ENCODE results near the gene GPR155.

Gene GPR155

DNA sequence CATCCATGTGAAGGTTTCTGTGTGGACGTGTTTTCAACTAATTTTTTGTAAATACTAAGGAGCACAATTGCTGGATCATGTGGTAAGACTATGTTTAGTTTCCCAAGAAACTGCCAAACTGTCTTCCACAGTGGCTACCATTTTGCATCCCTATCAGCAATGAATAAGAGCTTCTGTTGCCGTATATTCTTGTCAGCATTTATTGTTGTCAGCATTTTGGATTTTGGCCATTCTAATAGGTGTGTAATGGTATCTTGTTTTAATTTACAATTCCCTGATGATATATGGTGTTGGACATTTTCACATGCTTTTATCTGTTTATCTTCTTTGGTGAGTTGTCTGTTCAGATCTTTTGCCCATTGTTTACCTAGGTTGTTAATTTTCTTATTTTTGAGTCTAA lies 56.8 kb downstream of the GPR155 start:
- TF ChIP-seq, protein P1, sequence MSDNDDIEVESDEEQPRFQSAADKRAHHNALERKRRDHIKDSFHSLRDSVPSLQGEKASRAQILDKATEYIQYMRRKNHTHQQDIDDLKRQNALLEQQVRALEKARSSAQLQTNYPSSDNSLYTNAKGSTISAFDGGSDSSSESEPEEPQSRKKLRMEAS (IDR thresholded peaks at IDR 0.05) = no peak

DNA sequence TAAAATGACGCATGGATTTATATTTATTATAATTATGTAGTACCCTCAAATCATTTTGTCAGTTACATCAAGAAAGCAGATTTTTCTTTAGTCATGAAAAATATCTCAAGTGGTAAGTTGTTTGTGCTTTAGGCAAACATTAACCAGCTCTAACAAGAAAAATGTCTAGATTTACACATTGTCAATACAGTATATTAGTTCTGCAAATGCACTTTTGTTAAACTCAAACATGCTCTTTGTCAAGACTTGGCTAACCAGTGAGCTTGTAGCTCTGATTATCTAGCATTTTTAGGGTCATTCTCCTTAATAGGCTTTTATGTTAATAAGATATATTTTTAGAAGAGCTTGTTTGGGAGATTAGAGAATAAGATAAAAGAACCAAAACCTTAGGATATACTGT lies 58.6 kb downstream of the GPR155 start:
- TF ChIP-seq ZBTB7A (IDR thresholded peaks at IDR 0.05; ENCODE audit: low read depth) = no peak
- no peak for TF ChIP-seq YY1 (IDR thresholded peaks at IDR 0.05; ENCODE audit: low read depth)
- TF ChIP-seq CEBPB (IDR thresholded peaks at IDR 0.05) = no peak
- TF ChIP-seq TEAD4 (IDR thresholded peaks at IDR 0.05) = no peak
- no peak for TF ChIP-seq FOXM1 (IDR thresholded peaks at IDR 0.05; ENCODE audit: borderline replicate concordance, low read depth)
- TF ChIP-seq TCF12 (IDR thresholded peaks at IDR 0.05; ENCODE audit: low read depth) = no peak
- TF ChIP-seq, protein P1 (IDR thresholded peaks at IDR 0.05) = no peak
- no peak for TF ChIP-seq RAD21 (IDR thresholded peaks at IDR 0.05; ENCODE audit: low read depth)
- TF ChIP-seq, protein P2, sequence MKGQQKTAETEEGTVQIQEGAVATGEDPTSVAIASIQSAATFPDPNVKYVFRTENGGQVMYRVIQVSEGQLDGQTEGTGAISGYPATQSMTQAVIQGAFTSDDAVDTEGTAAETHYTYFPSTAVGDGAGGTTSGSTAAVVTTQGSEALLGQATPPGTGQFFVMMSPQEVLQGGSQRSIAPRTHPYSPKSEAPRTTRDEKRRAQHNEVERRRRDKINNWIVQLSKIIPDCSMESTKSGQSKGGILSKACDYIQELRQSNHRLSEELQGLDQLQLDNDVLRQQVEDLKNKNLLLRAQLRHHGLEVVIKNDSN (IDR thresholded peaks at IDR 0.05) = no peak
- TF ChIP-seq TAF1 (IDR thresholded peaks at IDR 0.05; ENCODE audit: low read depth) = no peak
- TF ChIP-seq EGR1 (IDR thresholded peaks at IDR 0.05) = no peak
- TF ChIP-seq, protein P3, sequence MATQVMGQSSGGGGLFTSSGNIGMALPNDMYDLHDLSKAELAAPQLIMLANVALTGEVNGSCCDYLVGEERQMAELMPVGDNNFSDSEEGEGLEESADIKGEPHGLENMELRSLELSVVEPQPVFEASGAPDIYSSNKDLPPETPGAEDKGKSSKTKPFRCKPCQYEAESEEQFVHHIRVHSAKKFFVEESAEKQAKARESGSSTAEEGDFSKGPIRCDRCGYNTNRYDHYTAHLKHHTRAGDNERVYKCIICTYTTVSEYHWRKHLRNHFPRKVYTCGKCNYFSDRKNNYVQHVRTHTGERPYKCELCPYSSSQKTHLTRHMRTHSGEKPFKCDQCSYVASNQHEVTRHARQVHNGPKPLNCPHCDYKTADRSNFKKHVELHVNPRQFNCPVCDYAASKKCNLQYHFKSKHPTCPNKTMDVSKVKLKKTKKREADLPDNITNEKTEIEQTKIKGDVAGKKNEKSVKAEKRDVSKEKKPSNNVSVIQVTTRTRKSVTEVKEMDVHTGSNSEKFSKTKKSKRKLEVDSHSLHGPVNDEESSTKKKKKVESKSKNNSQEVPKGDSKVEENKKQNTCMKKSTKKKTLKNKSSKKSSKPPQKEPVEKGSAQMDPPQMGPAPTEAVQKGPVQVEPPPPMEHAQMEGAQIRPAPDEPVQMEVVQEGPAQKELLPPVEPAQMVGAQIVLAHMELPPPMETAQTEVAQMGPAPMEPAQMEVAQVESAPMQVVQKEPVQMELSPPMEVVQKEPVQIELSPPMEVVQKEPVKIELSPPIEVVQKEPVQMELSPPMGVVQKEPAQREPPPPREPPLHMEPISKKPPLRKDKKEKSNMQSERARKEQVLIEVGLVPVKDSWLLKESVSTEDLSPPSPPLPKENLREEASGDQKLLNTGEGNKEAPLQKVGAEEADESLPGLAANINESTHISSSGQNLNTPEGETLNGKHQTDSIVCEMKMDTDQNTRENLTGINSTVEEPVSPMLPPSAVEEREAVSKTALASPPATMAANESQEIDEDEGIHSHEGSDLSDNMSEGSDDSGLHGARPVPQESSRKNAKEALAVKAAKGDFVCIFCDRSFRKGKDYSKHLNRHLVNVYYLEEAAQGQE (IDR thresholded peaks at IDR 0.05; ENCODE audit: low read depth) = no peak
- TF ChIP-seq EP300 (IDR thresholded peaks at IDR 0.05; ENCODE audit: borderline replicate concordance) = no peak
- no peak for TF ChIP-seq CREB1 (IDR thresholded peaks at IDR 0.05; ENCODE audit: low read depth)
- TF ChIP-seq NFIC (IDR thresholded peaks at IDR 0.05) = no peak

DNA sequence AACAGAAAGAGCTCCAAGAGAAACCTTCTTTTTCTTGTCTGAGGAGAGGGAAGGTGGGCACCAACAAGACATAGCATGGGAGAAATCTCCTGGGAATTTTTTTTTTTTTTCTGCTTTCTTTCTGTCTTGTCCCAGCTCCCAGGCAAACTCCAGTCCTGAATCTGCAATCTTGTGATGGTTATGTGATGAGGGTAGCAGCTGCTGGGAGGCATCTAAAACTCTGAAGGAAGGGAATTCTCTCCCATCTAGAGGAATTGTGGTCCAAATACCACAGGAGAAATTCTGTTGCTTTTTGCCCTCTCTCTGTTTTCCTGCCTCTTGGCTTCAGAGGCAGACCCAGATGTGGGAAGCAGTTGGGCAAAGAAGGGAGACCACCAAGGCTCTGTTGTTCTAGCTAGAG lies 74.6 kb downstream of the GPR155 start:
- no peak for TF ChIP-seq EGR1 (IDR thresholded peaks at IDR 0.05)
- TF ChIP-seq, protein P2 (IDR thresholded peaks at IDR 0.05) = no peak

DNA sequence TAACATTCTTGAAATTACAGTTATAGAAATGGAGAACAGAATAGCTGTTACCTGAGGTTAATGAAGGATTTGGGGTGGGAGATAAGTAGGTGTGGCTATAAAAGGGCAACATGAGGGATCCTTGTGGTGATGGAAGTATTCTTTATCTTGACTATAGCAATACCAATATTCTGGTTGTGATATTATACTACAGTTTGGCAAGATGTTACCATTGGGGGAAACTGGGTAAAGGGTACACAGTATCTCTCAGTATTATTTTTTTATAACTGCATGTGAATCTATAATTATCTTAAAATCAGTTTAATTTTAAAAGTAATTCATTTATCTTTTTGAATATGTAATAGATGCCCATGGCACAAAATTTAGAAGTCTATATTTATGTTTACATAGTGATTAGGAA lies 83.2 kb downstream of the GPR155 start:
- TF ChIP-seq ZBTB7A (IDR thresholded peaks at IDR 0.05; ENCODE audit: low read depth) = no peak
- TF ChIP-seq NFIC (IDR thresholded peaks at IDR 0.05) = no peak

DNA sequence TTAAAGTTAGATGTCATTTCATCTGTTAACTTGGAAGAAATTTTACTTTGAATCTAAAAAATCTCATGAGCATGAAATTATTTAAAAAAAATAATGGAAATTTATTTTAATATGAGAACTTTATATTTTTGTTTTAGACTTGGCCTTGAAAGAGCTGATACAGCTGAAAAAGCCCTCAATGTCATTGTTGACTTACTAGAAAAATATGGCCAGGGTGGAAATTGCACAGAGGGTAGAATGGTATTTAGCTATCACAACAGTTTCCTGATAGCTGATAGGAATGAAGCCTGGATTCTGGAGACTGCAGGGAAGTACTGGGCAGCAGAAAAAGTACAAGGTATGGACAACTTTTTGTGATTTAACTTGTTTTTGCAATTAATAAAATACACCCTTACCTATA lies 86.0 kb downstream of the GPR155 start:
- TF ChIP-seq CEBPB (IDR thresholded peaks at IDR 0.05) (no peak), TEAD4 (IDR thresholded peaks at IDR 0.05) (no peak), CREB1 (IDR thresholded peaks at IDR 0.05; ENCODE audit: low read depth) (no peak), EP300 (IDR thresholded peaks at IDR 0.05; ENCODE audit: borderline replicate concordance) (no peak), TAF1 (IDR thresholded peaks at IDR 0.05; ENCODE audit: low read depth) (no peak), NFIC (IDR thresholded peaks at IDR 0.05) (no peak), TCF12 (IDR thresholded peaks at IDR 0.05; ENCODE audit: low read depth) (no peak), YY1 (IDR thresholded peaks at IDR 0.05; ENCODE audit: low read depth) (no peak), ZBTB7A (IDR thresholded peaks at IDR 0.05; ENCODE audit: low read depth) (no peak), FOXM1 (IDR thresholded peaks at IDR 0.05; ENCODE audit: borderline replicate concordance, low read depth) (no peak), RAD21 (IDR thresholded peaks at IDR 0.05; ENCODE audit: low read depth) (no peak), EGR1 (IDR thresholded peaks at IDR 0.05) (no peak)
- TF ChIP-seq, protein P3 (IDR thresholded peaks at IDR 0.05; ENCODE audit: low read depth) = no peak
- TF ChIP-seq, protein P2 (IDR thresholded peaks at IDR 0.05) = no peak
- TF ChIP-seq, protein P1 (IDR thresholded peaks at IDR 0.05) = no peak

DNA sequence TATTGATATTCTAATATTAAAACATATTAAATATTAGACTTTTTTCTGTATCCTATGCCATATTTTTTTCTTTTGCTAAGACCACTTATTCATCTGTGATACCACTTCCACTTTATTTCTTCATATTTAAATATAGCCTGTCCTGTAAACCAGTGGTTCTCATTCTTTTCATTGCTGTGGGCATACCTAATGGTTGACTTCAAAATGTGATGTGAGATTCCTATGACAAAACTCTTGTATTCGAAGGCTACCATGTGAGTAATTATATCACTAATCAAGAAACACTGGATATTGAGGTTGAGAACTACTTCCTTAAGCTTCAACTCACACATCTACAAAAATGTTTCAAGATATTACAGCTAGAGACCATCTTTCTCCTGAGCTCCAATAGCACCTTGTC lies 87.7 kb downstream of the GPR155 start:
- TF ChIP-seq ZBTB7A (IDR thresholded peaks at IDR 0.05; ENCODE audit: low read depth) = no peak
- no peak for TF ChIP-seq EGR1 (IDR thresholded peaks at IDR 0.05)
- no peak for TF ChIP-seq FOXM1 (IDR thresholded peaks at IDR 0.05; ENCODE audit: borderline replicate concordance, low read depth)
- no peak for TF ChIP-seq TEAD4 (IDR thresholded peaks at IDR 0.05)
- TF ChIP-seq, protein P1 (IDR thresholded peaks at IDR 0.05) = no peak
- no peak for TF ChIP-seq CREB1 (IDR thresholded peaks at IDR 0.05; ENCODE audit: low read depth)
- no peak for TF ChIP-seq CEBPB (IDR thresholded peaks at IDR 0.05)
- no peak for TF ChIP-seq TCF12 (IDR thresholded peaks at IDR 0.05; ENCODE audit: low read depth)
- no peak for TF ChIP-seq EP300 (IDR thresholded peaks at IDR 0.05; ENCODE audit: borderline replicate concordance)
- TF ChIP-seq YY1 (IDR thresholded peaks at IDR 0.05; ENCODE audit: low read depth) = no peak
- no peak for TF ChIP-seq NFIC (IDR thresholded peaks at IDR 0.05)
- TF ChIP-seq TAF1 (IDR thresholded peaks at IDR 0.05; ENCODE audit: low read depth) = no peak
- TF ChIP-seq RAD21 (IDR thresholded peaks at IDR 0.05; ENCODE audit: low read depth) = no peak
- TF ChIP-seq, protein P2 (IDR thresholded peaks at IDR 0.05) = no peak

Data from Ishikawa (cell line).